WTC11 (cell line): ENCODE data around the gene STX18.

Experiments used
- CTCF ChIP-seq: fragments of 200-600 bp; IDR thresholded peaks from 2 replicates; pipeline ENCODE4 v1.8.0; 2022; ENCODE audit warnings: antibody characterized with exemption
- ELF4 ChIP-seq: sonication (generic); formaldehyde crosslinking; IDR thresholded peaks from 2 replicates; pipeline ENCODE4 v1.8.1; 2022; ENCODE audit warnings: low read depth, mild to moderate bottlenecking, moderate library complexity, missing genetic modification reagents
- ZNF281 ChIP-seq: sonication (generic); formaldehyde crosslinking; IDR thresholded peaks from 2 replicates; pipeline ENCODE4 v1.8.0; 2023; ENCODE audit warnings: mild to moderate bottlenecking, missing genetic modification reagents
- ZNF317 ChIP-seq: sonication (generic); formaldehyde crosslinking; IDR thresholded peaks from 2 replicates; pipeline ENCODE4 v1.8.1; 2023; ENCODE audit warnings: low read depth, mild to moderate bottlenecking, moderate library complexity, missing genetic modification reagents, borderline replicate concordance
- ZNF416 ChIP-seq: fragments of 250-450 bp; sonication (Bioruptor Pico); IDR thresholded peaks from 2 replicates; pipeline ENCODE4 v1.9.0; 2021; ENCODE audit warnings: mild to moderate bottlenecking, inconsistent platforms
- ZNF423 ChIP-seq: fragments of 250-450 bp; sonication (Bioruptor Pico); IDR thresholded peaks from 2 replicates; pipeline ENCODE4 v2.1.2; 2022; ENCODE audit warnings: mild to moderate bottlenecking, moderate library complexity
- TF ChIP-seq, protein P1 (sequence below): fragments of 250-450 bp; sonication (Bioruptor Pico); IDR thresholded peaks from 2 replicates; pipeline ENCODE4 v1.9.0; 2021; ENCODE audit warnings: mild to moderate bottlenecking, borderline replicate concordance
- TF ChIP-seq, protein P2 (sequence below): sonication (generic); formaldehyde crosslinking; IDR thresholded peaks from 2 replicates; pipeline ENCODE4 v1.8.1; 2023; ENCODE audit warnings: mild to moderate bottlenecking, missing genetic modification reagents, moderate library complexity
- TF ChIP-seq, protein P3 (sequence below): sonication (generic); formaldehyde crosslinking; IDR thresholded peaks from 2 replicates; pipeline ENCODE4 v1.8.1; 2022; ENCODE audit warnings: mild to moderate bottlenecking, missing genetic modification reagents, moderate library complexity, borderline replicate concordance
- TF ChIP-seq, protein P4 (sequence below): sonication (generic); formaldehyde crosslinking; IDR thresholded peaks from 2 replicates; pipeline ENCODE4 v1.8.0; 2022; ENCODE audit warnings: mild to moderate bottlenecking, missing genetic modification reagents
- TF ChIP-seq, protein P5 (sequence below): sonication (generic); formaldehyde crosslinking; conservative IDR thresholded peaks from 2 replicates; pipeline ENCODE4 v1.8.1; 2022; ENCODE audit warnings: mild to moderate bottlenecking, missing genetic modification reagents
- TF ChIP-seq, protein P6 (sequence below): sonication (generic); formaldehyde crosslinking; IDR thresholded peaks from 2 replicates; pipeline ENCODE4 v1.8.1; 2023; ENCODE audit warnings: mild to moderate bottlenecking, missing genetic modification reagents
- TF ChIP-seq, protein P7 (sequence below): sonication (generic); formaldehyde crosslinking; IDR thresholded peaks from 2 replicates; pipeline ENCODE4 v1.8.1; 2023; ENCODE audit warnings: mild to moderate bottlenecking, moderate library complexity, missing genetic modification reagents

GRCh38 chr4:4374388-4375098 lies 167.3 kb downstream of the STX18 start:
- TF ChIP-seq, protein P1, sequence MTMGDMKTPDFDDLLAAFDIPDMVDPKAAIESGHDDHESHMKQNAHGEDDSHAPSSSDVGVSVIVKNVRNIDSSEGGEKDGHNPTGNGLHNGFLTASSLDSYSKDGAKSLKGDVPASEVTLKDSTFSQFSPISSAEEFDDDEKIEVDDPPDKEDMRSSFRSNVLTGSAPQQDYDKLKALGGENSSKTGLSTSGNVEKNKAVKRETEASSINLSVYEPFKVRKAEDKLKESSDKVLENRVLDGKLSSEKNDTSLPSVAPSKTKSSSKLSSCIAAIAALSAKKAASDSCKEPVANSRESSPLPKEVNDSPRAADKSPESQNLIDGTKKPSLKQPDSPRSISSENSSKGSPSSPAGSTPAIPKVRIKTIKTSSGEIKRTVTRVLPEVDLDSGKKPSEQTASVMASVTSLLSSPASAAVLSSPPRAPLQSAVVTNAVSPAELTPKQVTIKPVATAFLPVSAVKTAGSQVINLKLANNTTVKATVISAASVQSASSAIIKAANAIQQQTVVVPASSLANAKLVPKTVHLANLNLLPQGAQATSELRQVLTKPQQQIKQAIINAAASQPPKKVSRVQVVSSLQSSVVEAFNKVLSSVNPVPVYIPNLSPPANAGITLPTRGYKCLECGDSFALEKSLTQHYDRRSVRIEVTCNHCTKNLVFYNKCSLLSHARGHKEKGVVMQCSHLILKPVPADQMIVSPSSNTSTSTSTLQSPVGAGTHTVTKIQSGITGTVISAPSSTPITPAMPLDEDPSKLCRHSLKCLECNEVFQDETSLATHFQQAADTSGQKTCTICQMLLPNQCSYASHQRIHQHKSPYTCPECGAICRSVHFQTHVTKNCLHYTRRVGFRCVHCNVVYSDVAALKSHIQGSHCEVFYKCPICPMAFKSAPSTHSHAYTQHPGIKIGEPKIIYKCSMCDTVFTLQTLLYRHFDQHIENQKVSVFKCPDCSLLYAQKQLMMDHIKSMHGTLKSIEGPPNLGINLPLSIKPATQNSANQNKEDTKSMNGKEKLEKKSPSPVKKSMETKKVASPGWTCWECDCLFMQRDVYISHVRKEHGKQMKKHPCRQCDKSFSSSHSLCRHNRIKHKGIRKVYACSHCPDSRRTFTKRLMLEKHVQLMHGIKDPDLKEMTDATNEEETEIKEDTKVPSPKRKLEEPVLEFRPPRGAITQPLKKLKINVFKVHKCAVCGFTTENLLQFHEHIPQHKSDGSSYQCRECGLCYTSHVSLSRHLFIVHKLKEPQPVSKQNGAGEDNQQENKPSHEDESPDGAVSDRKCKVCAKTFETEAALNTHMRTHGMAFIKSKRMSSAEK (CRISPR knock-in tag) = no peak
- no peak for TF ChIP-seq CTCF
- TF ChIP-seq, protein P2, sequence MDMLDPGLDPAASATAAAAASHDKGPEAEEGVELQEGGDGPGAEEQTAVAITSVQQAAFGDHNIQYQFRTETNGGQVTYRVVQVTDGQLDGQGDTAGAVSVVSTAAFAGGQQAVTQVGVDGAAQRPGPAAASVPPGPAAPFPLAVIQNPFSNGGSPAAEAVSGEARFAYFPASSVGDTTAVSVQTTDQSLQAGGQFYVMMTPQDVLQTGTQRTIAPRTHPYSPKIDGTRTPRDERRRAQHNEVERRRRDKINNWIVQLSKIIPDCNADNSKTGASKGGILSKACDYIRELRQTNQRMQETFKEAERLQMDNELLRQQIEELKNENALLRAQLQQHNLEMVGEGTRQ (CRISPR knock-in tag) = no peak
- TF ChIP-seq ZNF416 = no peak
- TF ChIP-seq, protein P3, sequence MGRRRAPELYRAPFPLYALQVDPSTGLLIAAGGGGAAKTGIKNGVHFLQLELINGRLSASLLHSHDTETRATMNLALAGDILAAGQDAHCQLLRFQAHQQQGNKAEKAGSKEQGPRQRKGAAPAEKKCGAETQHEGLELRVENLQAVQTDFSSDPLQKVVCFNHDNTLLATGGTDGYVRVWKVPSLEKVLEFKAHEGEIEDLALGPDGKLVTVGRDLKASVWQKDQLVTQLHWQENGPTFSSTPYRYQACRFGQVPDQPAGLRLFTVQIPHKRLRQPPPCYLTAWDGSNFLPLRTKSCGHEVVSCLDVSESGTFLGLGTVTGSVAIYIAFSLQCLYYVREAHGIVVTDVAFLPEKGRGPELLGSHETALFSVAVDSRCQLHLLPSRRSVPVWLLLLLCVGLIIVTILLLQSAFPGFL (CRISPR knock-in tag) = no peak
- TF ChIP-seq ZNF423 (CRISPR knock-in tag) = no peak
- TF ChIP-seq, protein P4, sequence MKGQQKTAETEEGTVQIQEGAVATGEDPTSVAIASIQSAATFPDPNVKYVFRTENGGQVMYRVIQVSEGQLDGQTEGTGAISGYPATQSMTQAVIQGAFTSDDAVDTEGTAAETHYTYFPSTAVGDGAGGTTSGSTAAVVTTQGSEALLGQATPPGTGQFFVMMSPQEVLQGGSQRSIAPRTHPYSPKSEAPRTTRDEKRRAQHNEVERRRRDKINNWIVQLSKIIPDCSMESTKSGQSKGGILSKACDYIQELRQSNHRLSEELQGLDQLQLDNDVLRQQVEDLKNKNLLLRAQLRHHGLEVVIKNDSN (CRISPR knock-in tag) = no peak
- no peak for TF ChIP-seq ZNF317 (CRISPR knock-in tag)
- TF ChIP-seq, protein P5, sequence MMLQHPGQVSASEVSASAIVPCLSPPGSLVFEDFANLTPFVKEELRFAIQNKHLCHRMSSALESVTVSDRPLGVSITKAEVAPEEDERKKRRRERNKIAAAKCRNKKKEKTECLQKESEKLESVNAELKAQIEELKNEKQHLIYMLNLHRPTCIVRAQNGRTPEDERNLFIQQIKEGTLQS = no peak
- no peak for TF ChIP-seq ZNF281
- TF ChIP-seq ELF4 (CRISPR knock-in tag) = no peak
- TF ChIP-seq, protein P6, sequence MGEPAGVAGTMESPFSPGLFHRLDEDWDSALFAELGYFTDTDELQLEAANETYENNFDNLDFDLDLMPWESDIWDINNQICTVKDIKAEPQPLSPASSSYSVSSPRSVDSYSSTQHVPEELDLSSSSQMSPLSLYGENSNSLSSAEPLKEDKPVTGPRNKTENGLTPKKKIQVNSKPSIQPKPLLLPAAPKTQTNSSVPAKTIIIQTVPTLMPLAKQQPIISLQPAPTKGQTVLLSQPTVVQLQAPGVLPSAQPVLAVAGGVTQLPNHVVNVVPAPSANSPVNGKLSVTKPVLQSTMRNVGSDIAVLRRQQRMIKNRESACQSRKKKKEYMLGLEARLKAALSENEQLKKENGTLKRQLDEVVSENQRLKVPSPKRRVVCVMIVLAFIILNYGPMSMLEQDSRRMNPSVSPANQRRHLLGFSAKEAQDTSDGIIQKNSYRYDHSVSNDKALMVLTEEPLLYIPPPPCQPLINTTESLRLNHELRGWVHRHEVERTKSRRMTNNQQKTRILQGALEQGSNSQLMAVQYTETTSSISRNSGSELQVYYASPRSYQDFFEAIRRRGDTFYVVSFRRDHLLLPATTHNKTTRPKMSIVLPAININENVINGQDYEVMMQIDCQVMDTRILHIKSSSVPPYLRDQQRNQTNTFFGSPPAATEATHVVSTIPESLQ (CRISPR knock-in tag) = no peak
- TF ChIP-seq, protein P7, sequence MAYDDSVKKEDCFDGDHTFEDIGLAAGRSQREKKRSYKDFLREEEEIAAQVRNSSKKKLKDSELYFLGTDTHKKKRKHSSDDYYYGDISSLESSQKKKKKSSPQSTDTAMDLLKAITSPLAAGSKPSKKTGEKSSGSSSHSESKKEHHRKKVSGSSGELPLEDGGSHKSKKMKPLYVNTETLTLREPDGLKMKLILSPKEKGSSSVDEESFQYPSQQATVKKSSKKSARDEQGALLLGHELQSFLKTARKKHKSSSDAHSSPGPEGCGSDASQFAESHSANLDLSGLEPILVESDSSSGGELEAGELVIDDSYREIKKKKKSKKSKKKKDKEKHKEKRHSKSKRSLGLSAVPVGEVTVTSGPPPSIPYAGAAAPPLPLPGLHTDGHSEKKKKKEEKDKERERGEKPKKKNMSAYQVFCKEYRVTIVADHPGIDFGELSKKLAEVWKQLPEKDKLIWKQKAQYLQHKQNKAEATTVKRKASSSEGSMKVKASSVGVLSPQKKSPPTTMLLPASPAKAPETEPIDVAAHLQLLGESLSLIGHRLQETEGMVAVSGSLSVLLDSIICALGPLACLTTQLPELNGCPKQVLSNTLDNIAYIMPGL (CRISPR knock-in tag) = no peak
